ENCODE results near the gene TET1. TPM values are rescaled to one million over a fixed set of nuclear protein-coding genes. Genes with fewer than 3 reads are reported as not detected.
A peak's percentile ranks its signal among the peaks of the same experiment; 100 is the strongest.

Gene TET1
- total RNA-seq, 1 experiment from 2014 or later, result 2.7 TPM

GRCh38 chr10:68595513-68595912 is 35.4 kb downstream of the TET1 start:
- ChIA-PET CTCF (no interaction called here), POLR2A (no interaction called here), RAD21 (ENCODE audit: low non-redundant PET in 1 of 2, low total read pairs in 2 of 2, uncharacterized antibody in 2 of 2, unreplicated experiment in 2 of 2) (no interaction called here)
- no peaks in the 10 kb centered on the region for H3K79me2 ChIP-seq (ENCODE audit: insufficient read depth, low read length)
- no peaks in the 10 kb centered on the region for H4K20me1 ChIP-seq (ENCODE audit: insufficient read depth)
- H3K9me3 ChIP-seq (ENCODE audit: control insufficient read depth in 1 of 2, insufficient read depth in 1 of 2, low read depth in 1 of 2, low read length in 2 of 2), result no peaks in the 10 kb centered on the region
- H3K27ac ChIP-seq (ENCODE audit: low read depth, low read length), result no peak overlapping the region
- intact Hi-C loops (cut with micrococcal nuclease), result no loop called here
- ATAC-seq, result no peak
- H3K27me3 ChIP-seq (ENCODE audit: insufficient read depth, low read length), result no peaks in the 10 kb centered on the region
- no peak overlapping the region for H3K4me3 ChIP-seq (replicated peaks in 1 of 2; ENCODE audit: low read depth in 1 of 2, low read length in 2 of 2)
- H3K36me3 ChIP-seq (ENCODE audit: control insufficient read depth in 1 of 2, insufficient read depth in 2 of 2, low read length in 2 of 2), result no peaks in the 10 kb centered on the region
- peak overlapping the region; percentile 43 for H3K4me2 ChIP-seq (ENCODE audit: low read length)
- DNase-seq (ENCODE audit: low read depth, low spot score), result no peak
- TF ChIP-seq RAD21 (IDR thresholded peaks at IDR 0.05; ENCODE audit: low read depth) (no peak), CEBPB (IDR thresholded peaks at IDR 0.05; ENCODE audit: low read depth) (no peak), FOSL1 (IDR thresholded peaks at IDR 0.05; ENCODE audit: low read depth) (no peak), EZH2phosphoT487 (IDR thresholded peaks at IDR 0.05; ENCODE audit: borderline replicate concordance) (no peak), ELF1 (IDR thresholded peaks at IDR 0.05; ENCODE audit: borderline replicate concordance, low read depth) (no peak), SRF (IDR thresholded peaks at IDR 0.05; ENCODE audit: low read depth) (no peak), POLR2A (IDR thresholded peaks at IDR 0.05; ENCODE audit: borderline replicate concordance, extremely low read depth, insufficient read depth, insufficient read length) (no peak), YY1 (IDR thresholded peaks at IDR 0.05; ENCODE audit: extremely low read depth, insufficient replicate concordance, low read depth, low read length) (no peak), ZBTB33 (IDR thresholded peaks at IDR 0.05; ENCODE audit: extremely low read depth, insufficient replicate concordance, low read length) (no peak), CBX3 (IDR thresholded peaks at IDR 0.05; ENCODE audit: low read depth) (no peak), EZH2 (IDR thresholded peaks at IDR 0.05) (no peak), SP1 (IDR thresholded peaks at IDR 0.05; ENCODE audit: low read depth) (no peak)
- TF ChIP-seq, protein P1, sequence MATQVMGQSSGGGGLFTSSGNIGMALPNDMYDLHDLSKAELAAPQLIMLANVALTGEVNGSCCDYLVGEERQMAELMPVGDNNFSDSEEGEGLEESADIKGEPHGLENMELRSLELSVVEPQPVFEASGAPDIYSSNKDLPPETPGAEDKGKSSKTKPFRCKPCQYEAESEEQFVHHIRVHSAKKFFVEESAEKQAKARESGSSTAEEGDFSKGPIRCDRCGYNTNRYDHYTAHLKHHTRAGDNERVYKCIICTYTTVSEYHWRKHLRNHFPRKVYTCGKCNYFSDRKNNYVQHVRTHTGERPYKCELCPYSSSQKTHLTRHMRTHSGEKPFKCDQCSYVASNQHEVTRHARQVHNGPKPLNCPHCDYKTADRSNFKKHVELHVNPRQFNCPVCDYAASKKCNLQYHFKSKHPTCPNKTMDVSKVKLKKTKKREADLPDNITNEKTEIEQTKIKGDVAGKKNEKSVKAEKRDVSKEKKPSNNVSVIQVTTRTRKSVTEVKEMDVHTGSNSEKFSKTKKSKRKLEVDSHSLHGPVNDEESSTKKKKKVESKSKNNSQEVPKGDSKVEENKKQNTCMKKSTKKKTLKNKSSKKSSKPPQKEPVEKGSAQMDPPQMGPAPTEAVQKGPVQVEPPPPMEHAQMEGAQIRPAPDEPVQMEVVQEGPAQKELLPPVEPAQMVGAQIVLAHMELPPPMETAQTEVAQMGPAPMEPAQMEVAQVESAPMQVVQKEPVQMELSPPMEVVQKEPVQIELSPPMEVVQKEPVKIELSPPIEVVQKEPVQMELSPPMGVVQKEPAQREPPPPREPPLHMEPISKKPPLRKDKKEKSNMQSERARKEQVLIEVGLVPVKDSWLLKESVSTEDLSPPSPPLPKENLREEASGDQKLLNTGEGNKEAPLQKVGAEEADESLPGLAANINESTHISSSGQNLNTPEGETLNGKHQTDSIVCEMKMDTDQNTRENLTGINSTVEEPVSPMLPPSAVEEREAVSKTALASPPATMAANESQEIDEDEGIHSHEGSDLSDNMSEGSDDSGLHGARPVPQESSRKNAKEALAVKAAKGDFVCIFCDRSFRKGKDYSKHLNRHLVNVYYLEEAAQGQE (IDR thresholded peaks at IDR 0.05; ENCODE audit: low read depth), result no peak
- TF ChIP-seq, protein P2, sequence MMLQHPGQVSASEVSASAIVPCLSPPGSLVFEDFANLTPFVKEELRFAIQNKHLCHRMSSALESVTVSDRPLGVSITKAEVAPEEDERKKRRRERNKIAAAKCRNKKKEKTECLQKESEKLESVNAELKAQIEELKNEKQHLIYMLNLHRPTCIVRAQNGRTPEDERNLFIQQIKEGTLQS (IDR thresholded peaks at IDR 0.05), result no peak
- TF ChIP-seq, protein P3, sequence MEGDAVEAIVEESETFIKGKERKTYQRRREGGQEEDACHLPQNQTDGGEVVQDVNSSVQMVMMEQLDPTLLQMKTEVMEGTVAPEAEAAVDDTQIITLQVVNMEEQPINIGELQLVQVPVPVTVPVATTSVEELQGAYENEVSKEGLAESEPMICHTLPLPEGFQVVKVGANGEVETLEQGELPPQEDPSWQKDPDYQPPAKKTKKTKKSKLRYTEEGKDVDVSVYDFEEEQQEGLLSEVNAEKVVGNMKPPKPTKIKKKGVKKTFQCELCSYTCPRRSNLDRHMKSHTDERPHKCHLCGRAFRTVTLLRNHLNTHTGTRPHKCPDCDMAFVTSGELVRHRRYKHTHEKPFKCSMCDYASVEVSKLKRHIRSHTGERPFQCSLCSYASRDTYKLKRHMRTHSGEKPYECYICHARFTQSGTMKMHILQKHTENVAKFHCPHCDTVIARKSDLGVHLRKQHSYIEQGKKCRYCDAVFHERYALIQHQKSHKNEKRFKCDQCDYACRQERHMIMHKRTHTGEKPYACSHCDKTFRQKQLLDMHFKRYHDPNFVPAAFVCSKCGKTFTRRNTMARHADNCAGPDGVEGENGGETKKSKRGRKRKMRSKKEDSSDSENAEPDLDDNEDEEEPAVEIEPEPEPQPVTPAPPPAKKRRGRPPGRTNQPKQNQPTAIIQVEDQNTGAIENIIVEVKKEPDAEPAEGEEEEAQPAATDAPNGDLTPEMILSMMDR (IDR thresholded peaks at IDR 0.05 in 2 of 3, conservative IDR thresholded peaks at IDR 0.05 in 1 of 3; ENCODE audit: borderline replicate concordance in 1 of 3, insufficient read depth in 1 of 3, low read depth in 2 of 3, low read length in 2 of 3), result no peak
- no peak overlapping the region for H2AFZ ChIP-seq (ENCODE audit: low read depth, low read length, poor library complexity, severe bottlenecking)
- BruUV-seq (replicated peaks), result no TSS peak
- no peak overlapping the region for H3K9ac ChIP-seq (ENCODE audit: low read length)
- H3K4me1 ChIP-seq (ENCODE audit: control insufficient read depth in 1 of 2, insufficient read depth in 2 of 2, low read length in 2 of 2), result peaks cover 20 to 38% of the 10 kb centered on the region in 2 experiments
- H3K9me2 ChIP-seq (ENCODE audit: insufficient read depth), result no peaks in the 10 kb centered on the region

All from HCT116 (cell line).